Urothelium cell line (cell line): Measurements from ENCODE around the gene ASCC1.
A peak's percentile ranks its signal among the peaks of the same experiment; 100 is the strongest.
"Not testable (repeated sequence)": the region's sequence is repeated elsewhere in the genome, so short reads cannot be mapped to it uniquely, and the experiment has no call there.

Experiments used
- DNase-seq: peaks from one replicate; pipeline ENCODE4 v3.0.0; 2011; ENCODE audit warnings: low spot score, mixed read lengths
- FAIRE-seq: peaks from 2 replicates; lab custom pipeline; 2011; peaks lifted over from hg19 to GRCh38; lab: Jason Lieb, UNC

The ASCC1 gene

GRCh38 chr10:72249176-72249862 lies 33.2 kb upstream of the ASCC1 start:
- not testable (repeated sequence) for FAIRE-seq, DNase-seq

GRCh38 chr10:72248468-72249151 lies 32.5 kb upstream of the ASCC1 start:
- no peak for FAIRE-seq

GRCh38 chr10:72245949-72246525 lies 30.0 kb upstream of the ASCC1 start:
- FAIRE-seq (no peak), DNase-seq (no peak)

More at GRCh38 chr10:72248468-72249151, 32.5 kb upstream of the ASCC1 start:
- peak; percentile 49 for DNase-seq

DNA sequence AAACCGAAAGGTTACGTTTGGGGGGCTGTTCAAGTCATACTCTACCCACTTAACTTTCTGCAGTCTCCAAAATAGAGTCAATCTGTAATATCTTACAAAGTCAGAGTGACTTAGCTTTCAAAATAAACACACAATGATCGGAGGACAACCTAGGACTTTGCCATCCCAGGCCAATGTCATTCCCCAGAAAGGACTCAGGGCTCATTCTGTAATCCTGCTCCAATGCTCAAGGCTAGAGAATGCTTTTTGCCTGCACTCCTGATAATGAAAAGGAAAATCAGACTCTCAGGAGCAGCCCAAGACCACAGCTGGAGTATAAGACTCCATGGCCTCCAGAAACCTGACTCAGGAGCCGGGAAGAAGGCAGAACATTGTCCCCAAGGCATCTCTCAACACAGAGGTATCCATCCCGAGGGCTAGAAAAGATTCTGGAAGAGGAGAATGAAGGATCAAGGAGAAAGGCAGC lies 28.5 kb upstream of the ASCC1 start:
- FAIRE-seq: no peak
- DNase-seq: no peak

- FAIRE-seq (no peak), DNase-seq (no peak)
Measured at GRCh38 chr10:72243822-72244437, 27.9 kb upstream of the ASCC1 start.

DNA sequence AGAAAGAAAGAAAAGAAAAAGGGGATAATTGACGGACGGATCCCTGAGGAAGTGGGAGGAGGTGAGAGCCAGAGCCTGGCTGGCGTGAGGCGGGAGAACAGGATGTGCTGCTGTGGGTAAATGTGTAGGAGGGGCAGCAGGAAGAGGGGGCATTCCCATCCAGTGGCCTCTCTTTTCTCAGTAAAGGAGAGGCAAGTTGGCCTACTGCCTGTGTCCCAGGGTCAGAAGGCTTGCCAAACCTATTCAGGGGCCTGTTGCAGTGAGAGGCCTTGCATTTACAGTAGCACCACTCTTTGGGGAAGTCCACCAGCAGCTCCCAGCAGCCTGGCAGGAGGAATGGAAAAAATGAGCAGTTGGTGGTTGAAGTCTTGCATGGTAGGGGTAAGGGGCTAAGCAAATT lies 26.6 kb upstream of the ASCC1 start:
- no peak for FAIRE-seq
- no peak for DNase-seq

DNA sequence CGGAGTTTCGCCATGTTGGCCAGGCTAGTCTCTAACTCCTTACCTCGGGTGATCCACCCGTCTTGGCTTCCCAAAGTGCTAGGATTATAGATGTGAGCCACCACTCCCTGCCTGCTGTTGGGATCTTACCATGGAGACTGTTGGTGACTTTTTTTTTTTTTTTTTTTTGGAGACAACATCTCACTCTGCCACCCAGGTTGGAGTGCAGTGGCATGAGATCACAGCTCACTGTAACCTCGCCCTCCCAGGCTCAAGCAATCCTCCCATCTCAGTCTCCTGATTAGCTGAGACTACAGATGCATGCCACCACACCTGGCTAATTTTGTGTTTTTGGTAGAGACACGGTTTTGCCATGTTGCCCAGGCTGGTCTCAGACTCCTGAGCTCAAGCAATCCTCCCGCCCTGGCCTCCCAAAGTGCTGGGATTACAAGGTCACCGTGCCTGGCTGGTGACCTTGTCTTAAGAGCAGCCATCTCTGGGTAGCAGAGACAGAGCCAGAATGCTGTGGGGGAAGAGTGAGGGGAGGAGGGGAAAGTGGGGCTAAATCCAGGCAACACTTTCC lies 25.7 kb upstream of the ASCC1 start:
- DNase-seq (no peak), FAIRE-seq (no peak)

GRCh38 chr10:72240371-72240770 lies 24.3 kb upstream of the ASCC1 start:
- DNase-seq: no peak
- FAIRE-seq: no peak

DNA sequence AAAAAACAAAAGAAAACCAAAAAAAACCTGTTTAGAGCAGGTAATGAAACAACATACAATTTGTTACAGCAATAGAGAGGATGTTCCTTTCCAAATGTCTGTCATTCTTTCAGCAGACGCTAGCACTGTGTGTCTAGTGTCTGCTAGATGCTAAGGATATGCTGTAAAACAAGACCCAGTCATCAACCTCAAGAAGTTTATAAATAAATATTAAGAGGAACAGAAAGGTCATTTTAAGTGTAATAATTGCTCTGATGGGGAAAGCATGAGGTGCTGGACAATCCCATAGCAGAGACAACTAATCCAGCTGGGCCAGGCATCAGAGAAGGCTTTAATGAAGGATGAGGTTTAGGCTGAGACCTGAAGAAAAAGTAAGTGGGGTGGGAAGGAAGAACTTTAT lies 23.3 kb upstream of the ASCC1 start:
- FAIRE-seq: no peak
- no peak for DNase-seq

GRCh38 chr10:72238392-72239175 lies 22.5 kb upstream of the ASCC1 start:
- FAIRE-seq (no peak), DNase-seq (no peak)

DNA sequence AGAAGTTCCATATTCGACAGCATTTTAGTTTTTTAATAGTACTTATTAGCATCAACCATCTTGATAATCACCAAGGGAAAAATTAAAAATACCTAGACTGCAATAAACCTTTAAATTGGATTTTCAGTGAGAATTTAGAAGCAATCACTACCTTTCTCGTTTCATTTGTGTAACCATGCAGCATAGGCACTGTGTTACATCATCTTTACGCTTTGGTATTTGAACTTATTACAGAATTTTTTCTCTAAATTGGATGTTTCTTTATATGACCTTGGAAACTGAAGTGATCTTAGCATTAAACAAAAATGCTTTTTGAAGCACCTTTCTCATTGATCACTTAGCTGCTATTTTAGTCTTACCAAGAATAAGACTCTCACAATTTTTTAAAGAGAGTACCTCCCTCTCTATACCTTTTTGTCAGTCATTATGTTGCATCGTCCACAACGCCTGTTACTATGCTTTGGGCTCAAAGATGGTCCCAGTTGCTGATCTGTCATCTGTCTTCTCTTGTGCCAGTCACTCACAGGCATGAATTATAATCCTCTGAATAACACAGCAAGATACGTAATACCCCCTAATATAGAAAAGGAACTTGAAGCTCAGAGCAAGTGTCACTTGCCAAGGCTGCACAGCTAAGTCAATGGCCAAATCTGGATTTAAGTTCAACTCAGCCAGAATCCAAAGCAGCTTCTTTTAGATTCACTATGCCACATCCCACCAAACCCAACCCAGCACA lies 19.6 kb upstream of the ASCC1 start:
- no peak for FAIRE-seq
- DNase-seq: no peak

DNA sequence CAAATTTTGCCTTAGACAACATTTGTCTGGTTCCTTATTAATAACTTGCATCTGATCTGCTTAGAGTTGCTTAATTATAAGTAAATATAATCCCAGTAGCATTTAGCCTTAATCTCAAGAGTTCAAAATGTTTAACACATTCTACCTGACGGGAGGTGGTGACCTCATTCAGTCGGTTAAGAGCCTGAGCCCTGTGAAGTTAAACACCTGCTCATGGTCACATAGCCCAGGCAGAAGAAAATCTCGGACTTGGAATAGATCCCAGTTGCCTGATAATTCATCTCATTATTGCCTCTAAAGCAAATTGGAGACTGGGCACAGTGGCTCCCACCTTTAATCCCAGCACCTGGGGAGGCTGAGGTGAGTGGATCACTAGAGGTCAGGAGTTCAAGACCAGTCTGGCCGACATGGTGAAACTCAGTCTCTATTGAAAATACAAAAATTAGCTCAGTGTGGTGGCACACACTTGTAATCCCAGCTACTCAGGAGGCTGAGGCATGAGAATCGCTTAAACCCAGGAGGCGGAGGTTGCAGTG lies 18.6 kb upstream of the ASCC1 start:
- FAIRE-seq: no peak

GRCh38 chr10:72233621-72234020 lies 17.5 kb upstream of the ASCC1 start:
- FAIRE-seq: no peak

More for the DNA sequence above, 18.6 kb upstream of the ASCC1 start:
- DNase-seq: no peak

GRCh38 chr10:72229261-72230251 lies 13.5 kb upstream of the ASCC1 start:
- FAIRE-seq (no peak), DNase-seq (no peak)

More at GRCh38 chr10:72233621-72234020, 17.5 kb upstream of the ASCC1 start:
- DNase-seq: no peak

- DNase-seq (no peak), FAIRE-seq (no peak)
Measured at GRCh38 chr10:72228318-72228751, 12.3 kb upstream of the ASCC1 start.

- FAIRE-seq (no peak), DNase-seq (no peak)
Measured at GRCh38 chr10:72227826-72228225, 11.8 kb upstream of the ASCC1 start.

DNA sequence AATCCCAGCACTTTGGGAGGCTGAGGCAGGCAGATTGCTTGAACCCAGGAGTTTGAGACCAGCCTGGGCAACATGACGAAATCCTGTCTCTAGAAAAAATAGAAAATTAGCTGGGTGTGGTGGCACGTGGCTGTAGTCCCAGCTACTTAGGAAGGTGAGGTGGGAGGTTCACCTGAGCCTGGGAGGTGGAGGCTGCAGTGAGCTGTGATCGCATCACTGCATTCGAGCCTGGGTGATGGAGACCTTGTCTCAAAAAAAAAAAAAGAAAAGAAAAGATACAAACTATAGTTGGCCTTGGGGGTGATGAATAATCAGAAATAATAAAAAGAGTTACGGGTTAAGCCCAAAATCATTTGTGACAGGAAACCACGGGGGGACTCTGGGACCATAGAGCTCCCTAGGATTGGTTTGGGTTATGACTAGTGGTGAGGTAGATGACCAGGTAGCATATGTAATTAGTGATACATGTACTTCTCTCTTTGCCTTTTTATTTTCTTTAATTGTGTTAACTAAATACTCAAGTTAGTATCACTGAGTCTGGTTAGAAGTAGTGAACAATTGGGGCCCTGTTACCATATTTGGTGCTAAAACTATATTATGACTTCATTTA lies 10.4 kb upstream of the ASCC1 start:
- no peak for FAIRE-seq

GRCh38 chr10:72224191-72224590 lies 8.1 kb upstream of the ASCC1 start:
- not testable (repeated sequence) for FAIRE-seq

More for the DNA sequence above, 10.4 kb upstream of the ASCC1 start:
- DNase-seq: no peak

More at GRCh38 chr10:72224191-72224590, 8.1 kb upstream of the ASCC1 start:
- DNase-seq: not testable (repeated sequence)
